ENCODE measurements around the gene RSBN1.

- TF ChIP-seq YY1 (IDR thresholded peaks at IDR 0.05; ENCODE audit: low read depth), result no peak
- TF ChIP-seq CTCF (IDR thresholded peaks at IDR 0.05), result no peak
- no peak for TF ChIP-seq RAD21 (IDR thresholded peaks at IDR 0.05; ENCODE audit: low read length)
- no peak for TF ChIP-seq TAF1 (IDR thresholded peaks at IDR 0.05; ENCODE audit: borderline replicate concordance, low read depth, low read length)
- no peak for TF ChIP-seq TCF12 (IDR thresholded peaks at IDR 0.05)
- no peak for TF ChIP-seq CHD2 (IDR thresholded peaks at IDR 0.05; ENCODE audit: low read length, partially characterized antibody)
- no peak for TF ChIP-seq MAX (IDR thresholded peaks at IDR 0.05; ENCODE audit: low read depth)
- no peak for TF ChIP-seq NRF1 (IDR thresholded peaks at IDR 0.05; ENCODE audit: low read depth, low read length)
- no peak for TF ChIP-seq POLR2AphosphoS5 (IDR thresholded peaks at IDR 0.05; ENCODE audit: low read depth, low read length)
These were observed 18.1 kb downstream of the RSBN1 start for GRCh38 chr1:113793878-113794834.
